NCI-H748 treated with DMSO at 0.1 percent for 48 hours (cell line): ENCODE data around the gene KDM4B.

Experiments used
- DNase-seq: peaks from one replicate; lab custom pipeline; 2025; lab: John Stamatoyannopoulos, UW

Gene KDM4B

GRCh38 chr19:5035793-5036697 is 67.1 kb downstream of the KDM4B start:
- no peak for DNase-seq

GRCh38 chr19:5036698-5037563 is 68.0 kb downstream of the KDM4B start:
- no peak for DNase-seq

- DNase-seq, result no peak
These were observed 69.0 kb downstream of the KDM4B start for GRCh38 chr19:5037936-5038335.

GRCh38 chr19:5038631-5039271 is 69.8 kb downstream of the KDM4B start:
- DNase-seq, result no peak

- DNase-seq, result no peak
These were observed 71.0 kb downstream of the KDM4B start for GRCh38 chr19:5039642-5040543.

GRCh38 chr19:5040544-5041167 is 71.7 kb downstream of the KDM4B start:
- no peak for DNase-seq

GRCh38 chr19:5041168-5041912 is 72.4 kb downstream of the KDM4B start:
- no peak for DNase-seq

GRCh38 chr19:5041913-5042187 is 72.9 kb downstream of the KDM4B start:
- no peak for DNase-seq

GRCh38 chr19:5042556-5042955 is 73.6 kb downstream of the KDM4B start:
- no peak for DNase-seq

GRCh38 chr19:5045029-5045428 is 76.1 kb downstream of the KDM4B start:
- no peak for DNase-seq

GRCh38 chr19:5045956-5046338 is 77.0 kb downstream of the KDM4B start:
- DNase-seq, result no peak

- DNase-seq, result peak; percentile 21
These were observed 77.6 kb downstream of the KDM4B start for GRCh38 chr19:5046339-5047039.

- DNase-seq, result no peak
These were observed 78.5 kb downstream of the KDM4B start for GRCh38 chr19:5047251-5047935.

GRCh38 chr19:5048091-5048726 is 79.3 kb downstream of the KDM4B start:
- no peak for DNase-seq

GRCh38 chr19:5048727-5049553 is 80.0 kb downstream of the KDM4B start:
- no peak for DNase-seq

GRCh38 chr19:5049561-5049960 is 80.6 kb downstream of the KDM4B start:
- DNase-seq, result no peak

GRCh38 chr19:5050067-5050656 is 81.2 kb downstream of the KDM4B start:
- DNase-seq, result no peak
